SK-N-MC (cell line): ENCODE results near the gene JRKL.
"Not testable (repeated sequence)": the region's sequence is repeated elsewhere in the genome, so short reads cannot be mapped to it uniquely, and the experiment has no call there.

Source experiments
- DNase-seq: peaks from one replicate; pipeline ENCODE4 v3.0.0-alpha.2; 2011; ENCODE audit warnings: low read depth, low spot score
- H3K27ac ChIP-seq: fragments of 200-600 bp; sonication (generic); 2 replicates; pipeline ENCODE4 v1.5.1; 2016; ENCODE audit warnings: mixed run types
- H3K36me3 ChIP-seq: fragments of 200-600 bp; sonication (generic); 2 replicates; pipeline ENCODE4 v1.6.1; 2017; ENCODE audit warnings: antibody characterized with exemption, low read length, mixed read lengths; ENCODE audit not compliant: insufficient read depth
- H3K4me3 ChIP-seq: fragments of 200-600 bp; sonication (generic); 2 replicates; pipeline ENCODE4 v1.5.1; 2016
- H3K9ac ChIP-seq: fragments of 200-600 bp; sonication (generic); 2 replicates; pipeline ENCODE4 v1.8.0; 2017; ENCODE audit warnings: mixed run types, mixed read lengths; ENCODE audit not compliant: insufficient read length
- H3K9me3 ChIP-seq: fragments of 200-600 bp; sonication (generic); 2 replicates; pipeline ENCODE4 v1.6.1; 2017; ENCODE audit warnings: low read depth, mild to moderate bottlenecking, antibody characterized with exemption, low read length, moderate library complexity, mixed read lengths
- EZH2 ChIP-seq: fragments of 200-600 bp; sonication (generic); IDR thresholded peaks from one replicate; pipeline ENCODE4 v1.6.1; 2017; ENCODE audit warnings: antibody characterized with exemption
- FOXP2 ChIP-seq: optimal IDR thresholded peaks from 2 replicates; pipeline ENCODE3; 2011; ENCODE audit warnings: mild to moderate bottlenecking, moderate library complexity; ENCODE audit not compliant: insufficient read depth; ENCODE audit errors: extremely low read length, control extremely low read depth
- POLR2AphosphoS5 ChIP-seq: IDR thresholded peaks from 2 replicates; pipeline ENCODE4 v1.6.1; 2012; ENCODE audit warnings: mild to moderate bottlenecking, low read depth, low read length, borderline replicate concordance

Gene JRKL

GRCh38 chr11:96388891-96389719, 708 bp upstream of the JRKL start:
- Histone ChIP-seq H3K9me3 (no peaks in the 10 kb centered on the region), H3K4me3 (peak overlapping the region; percentile 92), H3K27ac (no peak overlapping the region), H3K9ac (peak overlapping the region; percentile 77), H3K36me3 (0 out of 2 replicates have a peak, but pooled peaks cover 3% of the 10 kb centered on the region)
- TF ChIP-seq POLR2AphosphoS5 = no peak
- no peak for TF ChIP-seq EZH2
- peak; percentile 6 for TF ChIP-seq FOXP2
- no peak for DNase-seq

GRCh38 chr11:96390488-96390792, 627 bp downstream of the JRKL start:
- no peak for DNase-seq
- Histone ChIP-seq H3K27ac (no peak overlapping the region), H3K4me3 (peak overlapping the region; percentile 92), H3K9ac (peak overlapping the region; percentile 83), H3K36me3 (no peaks in the 10 kb centered on the region), H3K9me3 (no peaks in the 10 kb centered on the region)
- TF ChIP-seq FOXP2 (no peak), EZH2 (no peak), POLR2AphosphoS5 (no peak)

- no peak for DNase-seq
- Histone ChIP-seq H3K36me3 (no peaks in the 10 kb centered on the region), H3K4me3 (no peak overlapping the region), H3K9ac (no peak overlapping the region), H3K9me3 (no peaks in the 10 kb centered on the region), H3K27ac (no peak overlapping the region)
- TF ChIP-seq EZH2 (no peak), POLR2AphosphoS5 (no peak), FOXP2 (no peak)
These were observed 2.0 kb downstream of the JRKL start for GRCh38 chr11:96391698-96392307.

- DNase-seq = peak; percentile 28
- TF ChIP-seq POLR2AphosphoS5 (no peak), FOXP2 (no peak), EZH2 (no peak)
- no peak overlapping the region for H3K4me3 ChIP-seq
- H3K9ac ChIP-seq = no peak overlapping the region
- no peaks in the 10 kb centered on the region for H3K9me3 ChIP-seq
- H3K36me3 ChIP-seq = no peaks in the 10 kb centered on the region
- no peak overlapping the region for H3K27ac ChIP-seq
These were observed 4.0 kb downstream of the JRKL start for GRCh38 chr11:96393753-96394348.

GRCh38 chr11:96394773-96395172, 5.0 kb downstream of the JRKL start:
- DNase-seq = no peak
- Histone ChIP-seq H3K9me3 (no peaks in the 10 kb centered on the region), H3K36me3 (no peaks in the 10 kb centered on the region), H3K4me3 (no peak overlapping the region), H3K27ac (no peak overlapping the region), H3K9ac (no peak overlapping the region)
- TF ChIP-seq EZH2 (no peak), POLR2AphosphoS5 (no peak), FOXP2 (no peak)

GRCh38 chr11:96396637-96397036, 6.8 kb downstream of the JRKL start:
- H3K4me3 ChIP-seq = no peak overlapping the region
- DNase-seq = no peak
- no peak overlapping the region for H3K27ac ChIP-seq
- TF ChIP-seq POLR2AphosphoS5 (no peak), EZH2 (no peak), FOXP2 (no peak)
- no peak overlapping the region for H3K9ac ChIP-seq
- H3K36me3 ChIP-seq = no peaks in the 10 kb centered on the region
- H3K9me3 ChIP-seq = no peaks in the 10 kb centered on the region

- no peak for DNase-seq
- H3K4me3 ChIP-seq = no peak overlapping the region
These were observed 8.1 kb downstream of the JRKL start for GRCh38 chr11:96397863-96398262.

GRCh38 chr11:96400697-96401096, 10.9 kb downstream of the JRKL start:
- DNase-seq = no peak
- no peak for TF ChIP-seq EZH2
- TF ChIP-seq FOXP2 = no peak
- TF ChIP-seq POLR2AphosphoS5 = no peak
- Histone ChIP-seq H3K9me3 (no peaks in the 10 kb centered on the region), H3K9ac (no peak overlapping the region), H3K4me3 (no peak overlapping the region), H3K36me3 (no peaks in the 10 kb centered on the region), H3K27ac (no peak overlapping the region)

More at GRCh38 chr11:96397863-96398262, 8.1 kb downstream of the JRKL start:
- Histone ChIP-seq H3K9ac (no peak overlapping the region), H3K36me3 (no peaks in the 10 kb centered on the region), H3K27ac (no peak overlapping the region), H3K9me3 (no peaks in the 10 kb centered on the region)
- TF ChIP-seq FOXP2 = no peak
- TF ChIP-seq EZH2 = no peak
- no peak for TF ChIP-seq POLR2AphosphoS5

GRCh38 chr11:96411412-96411811, 21.6 kb downstream of the JRKL start:
- DNase-seq, H3K36me3 ChIP-seq, H3K9ac ChIP-seq, H3K4me3 ChIP-seq, H3K27ac ChIP-seq, H3K9me3 ChIP-seq: not testable (repeated sequence)
